DMS114 treated with DMSO at 0.1 percent for 48 hours (cell line): ENCODE measurements around the gene SULT1B1.

ENCODE experiments used
- DNase-seq: peaks from one replicate; lab custom pipeline; 2025; ENCODE audit not compliant: unreplicated experiment; lab: John Stamatoyannopoulos, UW

The SULT1B1 gene

DNA sequence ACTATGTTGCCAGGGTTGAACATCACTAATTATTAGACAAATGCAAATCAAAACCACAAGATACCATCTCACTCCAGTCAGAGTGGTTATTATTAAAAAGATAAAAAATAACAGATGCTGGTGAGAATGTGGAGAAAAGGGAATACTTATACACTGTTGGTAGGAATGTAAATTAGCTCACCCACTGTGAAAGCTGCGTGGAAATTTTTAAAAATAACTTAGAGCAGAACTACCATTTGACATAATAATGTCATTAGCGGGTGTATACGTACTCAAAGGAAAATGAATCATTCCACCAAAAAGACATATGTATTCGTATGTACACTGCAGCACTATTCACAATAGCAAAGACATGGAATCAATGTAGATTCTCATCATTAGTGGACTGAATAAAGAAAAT, 58.7 kb downstream of the SULT1B1 start:
- no peak for DNase-seq

DNA sequence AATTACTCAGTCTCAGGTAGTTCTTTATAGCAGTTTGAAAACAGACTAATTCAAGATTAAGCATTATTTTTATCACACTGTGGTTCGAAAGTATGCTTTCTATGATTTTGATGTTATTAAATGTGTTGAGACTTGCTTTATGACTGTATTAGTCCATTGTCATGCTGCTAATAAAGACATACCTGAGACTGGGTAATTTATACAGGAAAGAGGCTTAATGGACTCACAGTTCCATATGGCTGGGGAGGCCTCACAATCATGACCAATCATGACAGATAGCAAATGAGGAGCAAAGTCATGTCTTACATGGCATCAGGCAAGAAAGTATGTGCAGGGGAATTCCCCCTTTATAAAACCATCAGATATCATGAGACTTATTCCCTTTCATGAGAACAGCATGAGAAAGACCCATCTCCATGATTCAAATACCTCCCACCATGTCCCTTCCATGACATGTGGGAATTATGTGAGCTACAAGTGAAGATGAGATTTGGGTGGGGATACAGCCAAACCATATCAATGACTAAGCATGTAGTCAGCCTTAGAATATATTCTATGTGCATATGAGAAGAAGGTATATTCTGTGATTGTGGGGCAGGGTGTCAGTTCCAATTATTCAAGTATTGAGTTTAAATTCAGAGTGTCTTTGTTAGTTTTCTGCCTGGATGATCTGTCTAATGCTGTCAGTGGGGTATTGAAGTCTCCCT, 62.7 kb downstream of the SULT1B1 start:
- no peak for DNase-seq

DNA sequence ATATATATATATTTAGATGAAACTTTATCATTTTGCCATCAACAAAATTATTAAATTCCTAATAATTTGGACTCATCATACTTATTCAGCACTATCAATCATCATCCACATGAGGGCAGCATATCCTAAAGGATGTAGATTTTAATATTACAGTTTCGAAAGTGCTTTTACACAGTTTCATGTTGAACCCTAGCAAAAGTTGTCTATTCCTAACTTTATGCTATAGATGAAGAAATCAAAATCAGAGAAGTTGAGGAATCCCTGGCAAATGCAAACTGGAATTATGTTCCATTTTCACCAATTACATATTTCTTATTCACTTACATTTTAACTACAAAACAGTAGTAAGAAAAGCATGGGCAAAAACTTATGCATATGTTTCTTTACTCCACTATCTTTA, 70.8 kb downstream of the SULT1B1 start:
- DNase-seq: peak; percentile 6

DNA sequence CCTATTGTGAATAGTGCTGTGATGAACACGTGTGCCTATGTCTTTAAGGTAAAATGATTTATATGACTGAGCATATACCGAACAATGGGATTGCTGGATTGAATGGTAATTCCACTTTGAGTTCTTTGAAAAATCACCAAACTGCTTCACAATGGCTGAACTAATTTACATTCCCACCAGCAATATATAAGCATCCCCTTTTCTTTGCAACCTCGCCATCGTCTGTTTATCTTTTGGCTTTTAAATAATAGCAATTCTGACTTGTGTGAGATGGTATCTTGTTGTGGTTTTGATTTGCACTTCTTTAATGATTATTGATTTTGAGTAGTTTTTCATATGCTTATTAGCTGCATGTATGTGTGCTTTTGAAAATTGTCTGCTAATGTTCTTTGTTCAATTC, 75.6 kb downstream of the SULT1B1 start:
- DNase-seq: no peak
